Measurements from ENCODE around the gene PSAP. TPM values are rescaled to one million over a fixed set of nuclear protein-coding genes. Genes with fewer than 3 reads are reported as not detected.

PSAP gene
- total and polyA plus RNA-seq, 11 donors: 454 to 2,171 (median 1,616) TPM

DNA sequence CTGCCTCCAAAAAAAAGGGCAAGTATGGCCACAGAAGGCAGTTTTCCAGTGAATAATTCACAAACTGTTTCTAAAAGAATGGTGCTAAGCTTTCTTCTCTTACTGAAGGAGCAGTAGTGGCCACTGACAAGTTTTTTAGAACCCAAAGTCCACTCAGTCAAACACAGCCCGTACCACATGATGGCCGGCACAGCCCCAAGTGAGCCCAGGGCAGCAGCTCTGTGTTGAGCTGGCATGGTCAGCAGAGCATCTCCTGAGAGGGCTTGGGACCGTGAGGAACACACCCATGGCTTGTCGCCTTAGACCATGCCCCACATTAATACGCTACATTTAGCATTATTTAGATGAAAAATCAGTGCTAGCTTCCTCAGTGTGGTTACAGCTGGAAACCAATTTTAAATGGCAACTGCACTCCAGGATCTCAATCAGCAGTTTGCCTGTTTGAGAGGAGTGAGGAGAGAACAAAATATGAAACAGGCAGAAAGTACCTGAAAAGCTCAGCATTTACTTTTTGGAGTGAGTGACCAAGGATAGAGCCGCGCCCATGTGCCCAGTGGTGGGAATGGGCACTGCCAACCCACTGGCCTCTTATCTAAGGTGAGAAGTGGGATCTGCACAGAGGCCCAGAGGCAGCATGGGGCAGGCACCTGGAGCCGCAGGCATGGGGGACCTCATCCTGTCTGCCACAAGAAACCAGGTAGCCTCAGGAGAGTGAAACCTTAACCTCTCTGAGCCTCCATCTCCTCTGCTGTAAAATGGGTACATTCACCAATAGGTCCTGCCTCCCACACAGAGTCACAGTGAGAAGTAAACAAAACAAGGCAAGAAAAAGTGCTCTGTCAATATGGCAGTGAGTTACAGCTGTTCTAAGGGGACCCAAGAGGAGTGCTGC, 17.4 kb downstream of the PSAP start:
- no peak for ATAC-seq
- Histone ChIP-seq H3K4me1 (peaks cover 20 to 98% (median 60%) of the 10 kb centered on the region in 12 donors), H3K9me3 (no peaks in the 10 kb centered on the region), H3K36me3 (peaks cover 0 to 65% (median 53%) of the 10 kb centered on the region in 9 donors), H3K4me3 (no peak overlapping the region), H3K27ac (peak overlapping the region in 3 of 12 donors; percentile 13 to 79 (median 36)), H3K27me3 (no peaks in the 10 kb centered on the region)
- TF ChIP-seq, protein P1, sequence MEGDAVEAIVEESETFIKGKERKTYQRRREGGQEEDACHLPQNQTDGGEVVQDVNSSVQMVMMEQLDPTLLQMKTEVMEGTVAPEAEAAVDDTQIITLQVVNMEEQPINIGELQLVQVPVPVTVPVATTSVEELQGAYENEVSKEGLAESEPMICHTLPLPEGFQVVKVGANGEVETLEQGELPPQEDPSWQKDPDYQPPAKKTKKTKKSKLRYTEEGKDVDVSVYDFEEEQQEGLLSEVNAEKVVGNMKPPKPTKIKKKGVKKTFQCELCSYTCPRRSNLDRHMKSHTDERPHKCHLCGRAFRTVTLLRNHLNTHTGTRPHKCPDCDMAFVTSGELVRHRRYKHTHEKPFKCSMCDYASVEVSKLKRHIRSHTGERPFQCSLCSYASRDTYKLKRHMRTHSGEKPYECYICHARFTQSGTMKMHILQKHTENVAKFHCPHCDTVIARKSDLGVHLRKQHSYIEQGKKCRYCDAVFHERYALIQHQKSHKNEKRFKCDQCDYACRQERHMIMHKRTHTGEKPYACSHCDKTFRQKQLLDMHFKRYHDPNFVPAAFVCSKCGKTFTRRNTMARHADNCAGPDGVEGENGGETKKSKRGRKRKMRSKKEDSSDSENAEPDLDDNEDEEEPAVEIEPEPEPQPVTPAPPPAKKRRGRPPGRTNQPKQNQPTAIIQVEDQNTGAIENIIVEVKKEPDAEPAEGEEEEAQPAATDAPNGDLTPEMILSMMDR (IDR thresholded peaks at IDR 0.05): no peak
- no peak for TF ChIP-seq POLR2A (IDR thresholded peaks at IDR 0.05)
- DNase-seq: peak in 1 of 5 donors; percentile 14
- intact Hi-C loops (cut with DNase I): loop anchor here in 6 of 10 donors (10.0 kb wide), 2 partner anchors 51 to 61 kb away; no protein-coding TSS in a partner anchor
- 87 to 96% (median 91%) methylated on average over 8 of the region's 8 CpGs for WGBS, 4 donors

DNA sequence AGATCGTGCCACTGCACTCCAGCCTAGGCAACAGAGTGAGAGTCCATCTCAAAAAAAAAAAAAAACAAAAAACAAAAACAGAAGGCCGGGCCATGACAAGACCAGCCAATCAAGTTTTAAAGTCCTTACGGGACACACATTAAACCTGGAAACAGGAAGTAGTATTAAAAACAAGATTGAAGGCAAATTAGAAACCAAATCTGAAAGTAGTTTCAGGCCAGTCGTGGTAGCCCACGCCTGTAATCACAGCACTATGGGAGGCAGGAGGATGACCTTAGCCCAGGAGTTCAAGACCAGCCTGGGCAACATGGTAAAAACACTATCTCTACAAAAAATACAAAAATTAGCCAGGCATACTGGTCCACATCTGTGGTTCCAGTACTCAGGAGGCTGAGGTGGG, 18.1 kb downstream of the PSAP start:
- H3K4me1 ChIP-seq: peaks cover 19 to 92% (median 52%) of the 10 kb centered on the region in 12 donors
- H3K9me3 ChIP-seq: no peaks in the 10 kb centered on the region
- intact Hi-C loops (cut with DNase I): loop anchor here in 6 of 10 donors (10.0 kb wide), 2 partner anchors 52 to 62 kb away; no protein-coding TSS in a partner anchor
- no peak overlapping the region for H3K4me3 ChIP-seq
- peaks cover 0 to 66% (median 60%) of the 10 kb centered on the region in 9 donors for H3K36me3 ChIP-seq
- WGBS, 4 donors: 78 to 87% (median 84%) methylated on average over 5 of the region's 5 CpGs
- no peak for DNase-seq
- ATAC-seq: no peak
- no peaks in the 10 kb centered on the region for H3K27me3 ChIP-seq
- peak overlapping the region in 2 of 12 donors; percentile 36 to 79 for H3K27ac ChIP-seq
- no peak for TF ChIP-seq POLR2A (IDR thresholded peaks at IDR 0.05)
- TF ChIP-seq, protein P1 (IDR thresholded peaks at IDR 0.05): no peak

DNA sequence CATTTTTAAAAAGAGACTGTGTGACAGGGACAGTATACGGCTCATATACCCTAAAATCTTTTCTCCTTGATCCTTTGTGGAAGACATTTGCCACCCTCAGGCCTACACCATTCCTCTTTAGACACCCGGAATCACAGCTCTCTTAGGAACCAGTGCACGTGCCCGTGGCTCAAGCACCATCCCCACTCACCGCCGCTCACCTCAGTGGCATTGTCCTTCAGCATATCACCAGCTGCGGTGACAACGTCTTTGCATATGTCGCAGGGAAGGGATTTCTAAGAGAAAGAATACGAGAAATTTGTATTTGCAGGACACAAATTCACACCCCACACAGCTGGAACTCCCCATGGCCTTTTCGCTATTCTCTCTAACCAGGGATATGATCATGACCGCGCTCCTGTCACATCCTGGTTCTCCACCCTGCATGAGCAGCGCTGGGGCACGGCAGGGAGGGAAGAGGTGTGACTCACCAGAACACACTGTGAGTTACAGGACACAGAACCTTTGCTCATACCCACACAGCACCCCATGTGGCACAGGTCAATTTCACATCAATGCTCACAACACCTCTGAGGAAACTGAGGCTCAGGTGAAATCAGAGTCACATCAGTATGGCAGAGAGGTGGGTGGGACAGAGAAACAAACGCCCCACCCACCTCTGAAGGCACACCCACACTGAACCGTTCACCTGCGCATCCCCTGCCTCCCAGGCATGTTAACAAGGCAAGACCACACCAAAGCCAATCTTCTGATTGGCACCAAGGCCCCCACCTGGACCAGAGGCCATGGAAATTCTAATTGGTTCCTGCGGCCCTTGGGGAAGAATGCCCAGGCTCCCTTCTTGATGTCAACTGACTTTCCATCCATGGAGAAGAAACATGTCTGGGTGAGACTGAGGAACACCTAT, 19.2 kb downstream of the PSAP start:
- Histone ChIP-seq H3K4me1 (peaks cover 12 to 81% (median 42%) of the 10 kb centered on the region in 12 donors), H3K9me3 (no peaks in the 10 kb centered on the region), H3K36me3 (peaks cover 0 to 76% (median 71%) of the 10 kb centered on the region in 9 donors), H3K4me3 (no peak overlapping the region), H3K27me3 (no peaks in the 10 kb centered on the region), H3K27ac (peak overlapping the region in 1 of 12 donors; percentile 79)
- TF ChIP-seq, protein P1 (IDR thresholded peaks at IDR 0.05): no peak
- TF ChIP-seq POLR2A (IDR thresholded peaks at IDR 0.05): no peak
- DNase-seq (no peak), ATAC-seq (peak in 1 of 4 donors; percentile 16)
- intact Hi-C loops (cut with DNase I): loop anchor here in 6 of 10 donors (10.0 kb wide), 2 partner anchors 53 to 63 kb away; no protein-coding TSS in a partner anchor
- WGBS, 4 donors: 88 to 92% (median 89%) methylated on average over 18 to 19 of the region's 19 CpGs
